CD4-positive, alpha-beta T cell treated with Interleukin-15 for 1 hour (primary cell): ENCODE results near the gene GNMT.
"Not testable (repeated sequence)": the region's sequence is repeated elsewhere in the genome, so short reads cannot be mapped to it uniquely, and the experiment has no call there.

Experiments used
- DNase-seq: peaks from one replicate; pipeline ENCODE4 v3.0.0-alpha.2; 2020

The GNMT gene

GRCh38 chr6:42978839-42979522, 18.4 kb downstream of the GNMT start, which contains the start of gene PEX6:
Gene PEX6, minus strand, starts transcription at chr6:42979181. Its CDS starts 31 bp downstream, at chr6:42979150.
- DNase-seq = peak; percentile 95

GRCh38 chr6:42979523-42980177, 19.1 kb downstream of the GNMT start:
- no peak for DNase-seq

GRCh38 chr6:42981836-42982235, 21.3 kb downstream of the GNMT start:
- DNase-seq = no peak

DNA sequence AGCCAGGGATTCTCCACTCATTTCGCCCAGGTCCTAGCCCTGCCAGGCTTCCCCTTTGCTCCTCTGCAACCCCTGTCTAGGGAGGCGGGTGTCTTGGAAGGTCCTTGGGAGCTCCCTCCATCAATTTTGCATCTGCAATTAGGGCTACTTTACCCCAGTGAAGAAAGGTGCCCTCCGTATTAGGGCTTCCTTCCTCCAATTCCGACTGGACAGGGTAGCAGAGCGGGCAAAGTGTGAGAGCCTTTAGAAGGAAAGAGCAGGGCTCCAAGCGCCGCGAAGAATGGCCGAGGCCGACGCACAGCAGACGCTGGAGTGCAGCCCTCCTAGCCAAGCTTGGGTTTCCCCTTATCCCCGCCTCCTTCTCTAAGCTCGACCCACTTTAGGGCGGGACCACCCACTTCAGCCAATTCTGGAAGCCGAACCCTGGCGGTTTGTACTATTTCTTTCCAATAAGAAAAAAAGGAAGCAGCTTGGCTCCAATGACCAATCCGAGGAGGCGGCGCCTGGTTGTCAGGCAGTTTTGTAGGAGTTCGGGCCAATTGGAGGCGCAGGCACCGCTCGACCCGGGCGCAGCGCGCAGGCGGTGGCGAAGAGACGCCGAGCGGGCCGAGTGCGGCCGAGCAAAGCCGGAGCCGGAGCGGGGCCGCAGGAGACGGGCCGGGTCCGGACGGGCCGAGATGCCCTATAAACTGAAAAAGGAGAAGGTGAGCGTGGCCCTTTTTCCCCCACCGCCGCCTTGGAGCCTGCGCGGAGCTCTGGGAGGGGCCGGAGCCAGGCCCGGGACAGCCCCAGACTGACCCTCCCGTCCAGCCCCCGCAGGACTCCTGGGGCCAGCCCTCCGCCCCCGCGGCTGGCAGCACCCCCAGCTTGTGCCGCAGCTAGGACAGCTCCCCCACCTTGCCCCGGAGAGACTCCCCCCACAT, 23.7 kb downstream of the GNMT start, which contains the start of gene PPP2R5D:
PPP2R5D (plus strand) TSS at position 570 of the 923 bp plus-strand sequence; CDS start at position 678, 108 bp downstream.
- peak; percentile 98 for DNase-seq

GRCh38 chr6:42984924-42985475, 24.4 kb downstream of the GNMT start:
- no peak for DNase-seq

DNA sequence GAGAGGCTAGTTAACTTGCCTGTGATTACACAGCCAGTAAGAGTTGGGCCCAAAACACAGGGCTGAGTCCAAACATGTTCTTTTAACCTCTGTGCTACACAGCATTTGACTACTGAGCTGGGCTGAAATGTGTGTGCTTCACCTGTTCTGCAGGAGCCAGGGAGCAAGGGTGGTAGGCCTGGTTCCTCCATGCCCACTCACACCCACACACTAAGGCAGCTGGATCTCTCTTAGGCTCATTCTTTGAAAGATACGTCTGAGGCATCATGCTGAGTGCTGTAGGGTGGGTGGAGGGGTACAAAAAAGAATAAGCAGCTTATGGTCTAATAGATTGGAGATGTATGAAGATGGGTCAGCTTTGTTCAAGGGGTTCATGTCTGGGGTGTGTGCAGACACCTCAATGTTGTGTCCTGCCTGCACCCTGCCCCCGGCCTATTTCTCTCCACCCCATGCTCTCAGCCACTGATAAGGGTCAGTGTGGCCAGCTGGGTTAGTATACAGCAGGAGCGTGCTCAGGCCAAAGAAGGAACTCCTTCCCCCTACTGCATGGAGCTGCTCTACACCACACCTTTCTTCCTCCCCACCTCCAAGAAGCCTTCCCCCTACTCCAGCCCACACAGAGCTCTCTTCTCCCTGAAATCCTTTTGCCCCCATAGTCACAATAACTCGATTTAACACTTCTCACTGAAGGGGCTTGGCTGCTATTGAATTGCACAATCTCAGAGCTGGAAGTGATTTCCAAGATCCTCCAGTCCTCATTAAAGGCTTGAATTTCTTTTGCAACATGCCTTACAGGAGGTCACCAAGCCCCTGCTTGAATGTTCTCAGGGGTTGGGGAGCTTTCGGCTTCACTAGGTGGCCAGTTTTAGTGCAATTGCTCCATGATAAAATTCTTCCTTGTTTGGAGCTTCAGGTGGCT, 27.2 kb downstream of the GNMT start:
- DNase-seq = no peak

- DNase-seq = no peak
Observed at GRCh38 chr6:42988486-42989020, 28.0 kb downstream of the GNMT start.

- DNase-seq = no peak
Observed at GRCh38 chr6:42989923-42990322, 29.4 kb downstream of the GNMT start.

- DNase-seq = no peak
Observed at GRCh38 chr6:42993445-42993844, 32.9 kb downstream of the GNMT start.

- DNase-seq = no peak
Observed at GRCh38 chr6:42996513-42996912, 36.0 kb downstream of the GNMT start.

DNA sequence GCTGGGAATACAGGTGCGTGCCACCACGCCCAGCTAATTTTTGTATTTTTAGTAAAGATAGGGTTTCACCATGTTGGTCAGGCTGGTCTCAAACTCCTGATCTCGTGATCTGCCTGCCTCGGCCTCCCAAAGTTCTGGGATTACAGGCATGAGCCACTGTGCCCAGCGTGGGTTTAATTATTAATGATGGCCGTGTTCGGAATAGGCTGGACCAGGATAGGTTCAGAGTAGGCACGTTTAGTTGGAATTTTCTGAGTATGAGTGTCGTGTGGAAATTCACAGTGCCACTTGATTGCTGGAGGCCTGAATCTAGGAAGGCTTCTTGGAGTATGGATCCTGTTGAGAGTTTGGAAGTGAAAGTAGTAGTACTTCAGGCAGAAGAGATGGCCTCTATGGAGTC, 37.7 kb downstream of the GNMT start:
- not testable (repeated sequence) for DNase-seq

DNA sequence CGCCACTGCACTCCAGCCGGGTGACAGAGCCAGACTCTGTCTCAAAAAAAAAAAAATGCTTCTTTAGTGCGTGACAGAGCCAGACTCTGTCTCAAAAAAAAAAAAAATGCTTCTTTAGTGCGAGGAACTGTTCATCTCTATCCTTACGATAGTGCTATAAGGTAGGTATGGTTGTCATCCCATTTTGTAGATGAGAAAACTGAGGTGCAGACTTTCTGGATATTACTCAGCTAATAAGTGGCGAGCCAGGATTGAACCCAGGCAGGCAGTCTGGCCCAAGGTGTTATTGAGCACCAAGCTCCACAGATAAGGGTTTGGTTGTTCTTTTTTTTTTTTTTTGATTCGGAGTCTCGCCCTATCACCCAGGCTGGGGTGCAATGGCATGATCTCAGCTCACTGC, 41.3 kb downstream of the GNMT start:
- no peak for DNase-seq

DNA sequence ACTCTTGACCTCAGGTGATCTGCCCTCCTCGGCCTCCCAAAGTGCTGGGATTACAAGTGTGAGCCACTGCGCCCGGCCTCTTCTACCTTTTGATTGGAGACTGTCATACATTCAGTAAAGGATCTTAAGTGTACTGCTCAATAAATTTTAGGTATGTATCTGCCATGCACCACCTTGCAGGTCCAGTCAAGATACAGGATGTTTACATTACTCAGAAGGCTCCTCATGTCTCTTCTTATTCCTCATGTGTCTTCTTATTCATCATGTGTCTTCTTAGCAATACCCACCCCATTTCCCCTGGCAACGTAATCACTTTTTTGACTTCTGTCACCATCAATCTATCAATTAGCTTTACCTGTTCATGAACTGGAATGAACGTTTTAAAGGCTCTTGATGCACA, 45.3 kb downstream of the GNMT start:
- DNase-seq = no peak

- no peak for DNase-seq
Observed at GRCh38 chr6:43006251-43006650, 45.7 kb downstream of the GNMT start.

- no peak for DNase-seq
Observed at GRCh38 chr6:43007126-43007525, 46.6 kb downstream of the GNMT start.

- DNase-seq = peak; percentile 28
Observed at GRCh38 chr6:43009124-43009523, 48.6 kb downstream of the GNMT start.

GRCh38 chr6:43011207-43011606, 50.7 kb downstream of the GNMT start:
- DNase-seq = no peak

DNA sequence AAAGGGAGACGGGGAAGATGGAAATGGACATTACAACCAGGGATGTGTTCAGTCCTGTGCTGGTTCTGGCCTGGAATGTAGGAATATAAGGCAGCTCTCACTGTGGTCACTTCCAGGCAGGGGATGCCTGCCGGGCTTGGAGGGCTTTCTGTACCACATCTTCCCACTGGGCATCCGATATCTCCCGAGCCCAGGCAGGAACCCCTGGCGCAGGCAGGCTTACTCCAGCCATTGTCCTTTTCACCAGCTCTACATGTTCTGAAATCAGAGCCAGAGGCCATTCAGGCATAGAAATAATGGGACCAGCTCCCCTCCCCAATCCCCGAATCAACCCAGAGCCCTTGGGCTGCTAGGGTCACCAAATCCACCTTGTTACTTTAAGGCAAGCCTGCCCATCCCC, 51.8 kb downstream of the GNMT start:
- DNase-seq = no peak

GRCh38 chr6:43013097-43013842, 52.7 kb downstream of the GNMT start:
- no peak for DNase-seq
